ENCODE results near the gene CHD9.

DNA sequence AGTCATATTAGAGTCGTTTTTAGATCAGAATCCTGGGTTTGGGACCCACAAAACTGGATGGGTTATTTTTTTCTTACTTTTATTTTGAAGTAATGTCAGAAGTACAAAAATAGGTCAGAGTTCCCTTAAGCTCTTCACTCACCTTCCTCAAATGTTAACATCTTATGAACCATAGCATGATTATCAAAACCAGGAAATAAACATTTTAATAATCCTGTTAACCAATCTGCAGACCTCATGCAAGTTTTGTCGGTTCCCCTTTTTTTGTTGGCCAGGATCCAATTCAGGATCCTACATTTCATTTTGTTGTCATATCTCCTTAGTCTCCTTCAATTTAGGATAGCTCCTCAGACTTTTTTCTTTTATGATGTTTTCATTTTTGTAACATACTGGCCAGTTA, 162.0 kb downstream of the CHD9 start:
- TF ChIP-seq POLR2AphosphoS5 (IDR thresholded peaks at IDR 0.05) (no peak), POLR2A (IDR thresholded peaks at IDR 0.05; ENCODE audit: low read depth) (no peak), CTCF (IDR thresholded peaks at IDR 0.05) (no peak)
